Body of pancreas (tissue), 4 donors: ENCODE measurements around the gene HEPHL1. TPM values are rescaled to one million over a fixed set of nuclear protein-coding genes. Genes with fewer than 3 reads are reported as not detected.

Experiments used
- ATAC-seq: fragments of 150-250 bp; one replicate; pipeline ENCODE4 v1.9.1; 2016
- DNase-seq, 4 donors: peaks; one replicate each; pipeline ENCODE4 v3.0.0-alpha.2; 2019
- H3K27ac ChIP-seq, 4 donors: fragments of 200-600 bp; sonication (generic); 1 replicate in 3 of 4; 2 replicates in 1 of 4; pipeline versions ENCODE4 v1.5.1 to v1.6.1; 2016 to 2019; ENCODE audit warnings: mild to moderate bottlenecking in 1 of 4, mixed read lengths in 1 of 4, moderate library complexity in 1 of 4
- H3K27me3 ChIP-seq, 2 donors: fragments of 200-600 bp; sonication (generic); one replicate each; pipeline ENCODE4 v1.6.0; 2016; ENCODE audit warnings: mild to moderate bottlenecking in 1 of 2
- H3K36me3 ChIP-seq, 2 donors: fragments of 200-600 bp; sonication (generic); replicated peaks in 1 of 2; 2 replicates each; pipeline ENCODE4 v1.5.1; 2016; ENCODE audit warnings: low read depth in 2 of 2; ENCODE audit not compliant: insufficient read depth in 1 of 2
- H3K4me1 ChIP-seq: fragments of 200-600 bp; sonication (generic); one replicate; pipeline ENCODE4 v1.6.0; 2016
- H3K4me3 ChIP-seq, 2 donors: fragments of 200-600 bp; sonication (generic); 1 replicate in 1 of 2; 2 replicates in 1 of 2; pipeline ENCODE4 v1.5.1; 2016 to 2019
- H3K9me3 ChIP-seq, 3 donors: fragments of 200-600 bp; sonication (generic); 1 replicate in 2 of 3; 2 replicates in 1 of 3; pipeline ENCODE4 v1.5.1; 2016
- POLR2A ChIP-seq, 3 donors: fragments of 450-650 bp; IDR thresholded peaks; one replicate each; pipeline ENCODE4 v1.6.1; 2016; ENCODE audit warnings: antibody characterized with exemption in 3 of 3, mild to moderate bottlenecking in 2 of 3
- WGBS, 2 donors: methylation state at CpG; one replicate each; pipeline ENCODE4 v1.1.5; 2017; 5-methylcytosine and 5-hydroxymethylcytosine counted together
- intact Hi-C: fragments of 100-400 bp; cut with DNase I; formaldehyde crosslinking; loops from one replicate; pipeline ENCODE4 v1.15.1; 2023
- total RNA-seq, 2 donors: library from RNA; depleted of rRNA; stranded (reverse); fragments of >200 nt; gene quantifications; one replicate each; pipeline ENCODE4 v1.1.0, GENCODE V29; 2016
- TF ChIP-seq, protein P1 (sequence below), 7 experiments: fragments of 450-650 bp in 4 of 7; fragments of 200-600 bp in 3 of 7; sonication (generic) in 3 of 7; IDR thresholded peaks; one replicate each; pipeline ENCODE4 v1.5.1; 2016 to 2019; ENCODE audit warnings: antibody characterized with exemption in 7 of 7

HEPHL1 gene
- total RNA-seq, 2 donors from 2014 or later, result not detected

DNA sequence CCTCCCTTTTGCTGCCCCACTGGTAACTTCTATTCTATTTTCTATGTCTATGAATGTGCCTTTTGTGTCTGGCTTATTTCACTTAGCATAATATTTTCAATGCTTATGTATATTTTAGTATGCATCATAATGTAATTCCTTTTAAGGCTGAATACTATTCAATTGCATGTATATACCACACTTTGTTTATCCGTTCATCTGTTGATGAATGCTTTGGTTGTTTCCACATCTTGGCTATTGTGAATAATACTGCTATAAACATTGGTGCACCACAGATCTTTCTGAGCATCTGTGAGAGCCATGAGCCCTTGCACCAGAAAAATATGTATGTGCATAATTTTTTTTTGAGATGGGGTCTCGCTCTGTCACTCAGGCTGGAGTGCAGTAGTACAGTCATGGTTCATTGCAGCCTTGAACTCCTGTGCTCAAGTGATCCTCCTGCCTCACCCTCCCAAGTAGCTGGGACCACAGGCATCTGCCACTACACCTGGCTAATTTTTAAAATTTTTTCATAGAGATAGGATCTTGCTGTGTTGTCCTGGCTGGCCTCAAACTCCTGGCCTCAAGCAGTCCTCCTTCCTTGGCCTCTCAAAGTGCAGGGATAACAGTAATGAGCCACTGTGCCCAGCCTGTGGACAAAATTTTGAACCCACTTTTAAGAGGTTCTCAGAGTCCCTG lies 27.0 kb downstream of the HEPHL1 start:
- Histone ChIP-seq H3K27ac (no peak overlapping the region), H3K4me1 (no peaks in the 10 kb centered on the region), H3K36me3 (no peaks in the 10 kb centered on the region), H3K27me3 (no peaks in the 10 kb centered on the region), H3K4me3 (no peak overlapping the region), H3K9me3 (no peaks in the 10 kb centered on the region)
- 70 to 95% methylated on average over 2 of the region's 2 CpGs for WGBS, 2 donors
- DNase-seq (no peak), ATAC-seq (no peak)
- TF ChIP-seq, protein P1, sequence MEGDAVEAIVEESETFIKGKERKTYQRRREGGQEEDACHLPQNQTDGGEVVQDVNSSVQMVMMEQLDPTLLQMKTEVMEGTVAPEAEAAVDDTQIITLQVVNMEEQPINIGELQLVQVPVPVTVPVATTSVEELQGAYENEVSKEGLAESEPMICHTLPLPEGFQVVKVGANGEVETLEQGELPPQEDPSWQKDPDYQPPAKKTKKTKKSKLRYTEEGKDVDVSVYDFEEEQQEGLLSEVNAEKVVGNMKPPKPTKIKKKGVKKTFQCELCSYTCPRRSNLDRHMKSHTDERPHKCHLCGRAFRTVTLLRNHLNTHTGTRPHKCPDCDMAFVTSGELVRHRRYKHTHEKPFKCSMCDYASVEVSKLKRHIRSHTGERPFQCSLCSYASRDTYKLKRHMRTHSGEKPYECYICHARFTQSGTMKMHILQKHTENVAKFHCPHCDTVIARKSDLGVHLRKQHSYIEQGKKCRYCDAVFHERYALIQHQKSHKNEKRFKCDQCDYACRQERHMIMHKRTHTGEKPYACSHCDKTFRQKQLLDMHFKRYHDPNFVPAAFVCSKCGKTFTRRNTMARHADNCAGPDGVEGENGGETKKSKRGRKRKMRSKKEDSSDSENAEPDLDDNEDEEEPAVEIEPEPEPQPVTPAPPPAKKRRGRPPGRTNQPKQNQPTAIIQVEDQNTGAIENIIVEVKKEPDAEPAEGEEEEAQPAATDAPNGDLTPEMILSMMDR (IDR thresholded peaks at IDR 0.05), result no peak
- TF ChIP-seq POLR2A (IDR thresholded peaks at IDR 0.05), result no peak
- intact Hi-C loops, result no loop called here

DNA sequence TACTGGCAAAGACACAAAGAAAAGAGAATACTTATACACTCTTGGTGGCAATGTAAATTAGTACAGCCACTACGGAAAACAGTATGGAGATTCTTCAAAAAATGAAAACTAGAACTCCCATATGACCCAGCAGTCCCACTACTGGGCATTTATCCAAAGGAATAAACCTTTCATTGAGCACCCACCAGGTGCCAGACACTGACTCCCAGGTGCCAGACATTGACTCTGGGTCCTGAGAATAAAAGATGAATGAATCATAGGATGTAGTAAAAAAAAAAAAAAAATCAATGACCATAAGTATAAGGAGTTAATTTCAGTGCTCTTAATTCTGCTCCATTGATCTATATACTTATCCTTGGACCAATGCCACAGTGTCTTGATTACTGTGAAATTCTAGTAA lies 28.2 kb downstream of the HEPHL1 start:
- H3K9me3 ChIP-seq, result no peaks in the 10 kb centered on the region
- no peaks in the 10 kb centered on the region for H3K4me1 ChIP-seq
- no peak overlapping the region for H3K27ac ChIP-seq
- WGBS, 2 donors, result 70 to 82% methylated on average over 1 of the region's 1 CpG
- no peak for TF ChIP-seq POLR2A (IDR thresholded peaks at IDR 0.05)
- ATAC-seq (no peak), DNase-seq (no peak)
- H3K36me3 ChIP-seq, result no peaks in the 10 kb centered on the region
- intact Hi-C loops, result no loop called here
- H3K27me3 ChIP-seq, result no peaks in the 10 kb centered on the region
- H3K4me3 ChIP-seq, result no peak overlapping the region

DNA sequence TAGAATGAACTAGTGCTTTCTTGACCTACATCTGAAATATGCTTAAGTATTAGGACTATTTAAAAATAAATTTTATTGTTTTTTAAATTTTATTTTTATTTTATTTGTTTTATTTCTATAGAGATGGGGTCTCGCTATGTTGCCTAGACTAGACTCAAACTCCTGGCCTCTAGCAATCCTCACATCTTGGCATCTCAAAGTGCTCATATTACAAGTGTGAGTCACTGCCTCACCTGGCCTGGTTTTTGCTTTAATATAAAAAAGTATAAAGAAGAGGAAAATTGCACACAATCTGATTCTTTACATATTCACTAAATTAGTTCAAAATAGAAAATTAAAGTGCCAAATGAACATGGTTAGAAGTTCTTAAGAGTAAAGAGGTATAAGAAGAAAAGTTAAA lies 37.5 kb downstream of the HEPHL1 start:
- TF ChIP-seq, protein P1 (IDR thresholded peaks at IDR 0.05), result no peak
- TF ChIP-seq POLR2A (IDR thresholded peaks at IDR 0.05), result no peak
- no peaks in the 10 kb centered on the region for H3K27me3 ChIP-seq
- no peaks in the 10 kb centered on the region for H3K36me3 ChIP-seq
- ATAC-seq (no peak), DNase-seq (no peak)
- no peak overlapping the region for H3K27ac ChIP-seq
- no peak overlapping the region for H3K4me3 ChIP-seq
- no peaks in the 10 kb centered on the region for H3K9me3 ChIP-seq
- 88 to 97% methylated on average over 1 of the region's 1 CpG for WGBS, 2 donors
- intact Hi-C loops, result no loop called here
- no peaks in the 10 kb centered on the region for H3K4me1 ChIP-seq

DNA sequence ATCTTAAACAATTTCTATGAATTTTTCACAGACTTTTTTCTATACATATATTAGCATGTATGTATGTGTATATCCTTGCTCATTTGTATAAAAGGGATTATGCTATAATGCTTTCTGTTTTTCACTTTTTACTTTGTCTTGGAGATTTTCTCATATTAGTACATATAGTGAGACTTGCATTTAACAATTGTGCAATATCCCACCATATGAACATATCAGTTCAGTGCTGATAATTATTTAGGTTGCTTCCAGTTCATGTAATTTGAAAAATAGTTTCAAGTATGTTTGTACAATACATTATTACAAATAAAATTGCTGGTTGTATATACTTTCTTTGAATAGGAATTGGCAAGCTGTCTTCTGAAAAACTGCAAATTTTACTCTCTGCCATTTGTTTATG lies 37.9 kb downstream of the HEPHL1 start:
- H3K4me1 ChIP-seq, result no peaks in the 10 kb centered on the region
- DNase-seq (no peak), ATAC-seq (no peak)
- intact Hi-C loops, result no loop called here
- no peaks in the 10 kb centered on the region for H3K36me3 ChIP-seq
- no peaks in the 10 kb centered on the region for H3K27me3 ChIP-seq
- H3K4me3 ChIP-seq, result no peak overlapping the region
- TF ChIP-seq POLR2A (IDR thresholded peaks at IDR 0.05), result no peak
- TF ChIP-seq, protein P1 (IDR thresholded peaks at IDR 0.05), result no peak
- H3K9me3 ChIP-seq, result no peaks in the 10 kb centered on the region
- no peak overlapping the region for H3K27ac ChIP-seq

DNA sequence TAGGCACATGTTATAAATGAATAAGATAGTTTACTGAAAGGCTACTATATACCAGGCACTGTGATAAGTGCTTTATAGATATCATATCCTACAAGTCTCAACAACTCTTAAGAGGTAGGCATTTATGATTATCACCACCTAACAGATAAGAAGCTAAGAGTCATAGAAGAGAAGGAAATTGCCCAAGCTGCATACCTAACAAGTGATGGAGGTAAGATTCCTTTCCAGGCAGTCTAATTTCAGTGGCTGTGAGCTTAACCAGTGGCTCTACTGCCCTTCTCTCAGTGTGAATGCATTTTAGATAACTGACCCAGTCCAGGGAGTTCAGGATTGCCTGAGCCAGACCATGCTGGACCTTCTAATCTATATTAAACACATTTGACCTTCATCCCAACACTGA lies 39.2 kb downstream of the HEPHL1 start:
- ATAC-seq (no peak), DNase-seq (no peak)
- TF ChIP-seq, protein P1 (IDR thresholded peaks at IDR 0.05), result no peak
- no peak for TF ChIP-seq POLR2A (IDR thresholded peaks at IDR 0.05)
- H3K9me3 ChIP-seq, result no peaks in the 10 kb centered on the region
- no peak overlapping the region for H3K4me3 ChIP-seq
- intact Hi-C loops, result no loop called here
- no peak overlapping the region for H3K27ac ChIP-seq
- H3K36me3 ChIP-seq, result no peaks in the 10 kb centered on the region
- no peaks in the 10 kb centered on the region for H3K4me1 ChIP-seq
- no peaks in the 10 kb centered on the region for H3K27me3 ChIP-seq
